ENCODE data around the gene KIAA0408. TPM values are rescaled to one million over a fixed set of nuclear protein-coding genes. Genes with fewer than 3 reads are reported as not detected.

Gene KIAA0408
- total RNA-seq, 2 donors from 2014 or later: 0.64 to 0.84 TPM

DNA sequence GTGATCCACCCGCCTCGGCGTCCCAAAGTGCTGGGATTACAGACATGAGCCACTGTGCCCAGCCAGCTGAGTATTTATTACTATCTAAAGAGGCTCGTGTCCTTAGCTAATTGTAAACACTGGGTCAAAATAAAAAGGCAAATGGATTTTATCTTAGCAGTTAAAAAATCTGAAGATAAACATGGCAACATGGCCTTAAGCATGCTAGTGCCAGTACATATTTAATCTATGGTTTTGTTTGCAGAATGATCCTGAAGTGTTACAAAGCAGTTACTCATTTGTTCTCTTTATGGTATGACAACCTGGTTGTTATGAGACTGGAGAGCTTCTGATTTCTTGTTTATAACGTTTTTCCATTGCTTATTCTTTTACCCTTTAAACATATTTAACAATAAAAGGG is 3.9 kb upstream of the KIAA0408 start:
- H3K4me3 ChIP-seq (ENCODE audit: low read length): no peak overlapping the region
- H3K4me1 ChIP-seq (ENCODE audit: control insufficient read depth, insufficient read depth, low read length): no peaks in the 10 kb centered on the region
- TF ChIP-seq, protein P1, sequence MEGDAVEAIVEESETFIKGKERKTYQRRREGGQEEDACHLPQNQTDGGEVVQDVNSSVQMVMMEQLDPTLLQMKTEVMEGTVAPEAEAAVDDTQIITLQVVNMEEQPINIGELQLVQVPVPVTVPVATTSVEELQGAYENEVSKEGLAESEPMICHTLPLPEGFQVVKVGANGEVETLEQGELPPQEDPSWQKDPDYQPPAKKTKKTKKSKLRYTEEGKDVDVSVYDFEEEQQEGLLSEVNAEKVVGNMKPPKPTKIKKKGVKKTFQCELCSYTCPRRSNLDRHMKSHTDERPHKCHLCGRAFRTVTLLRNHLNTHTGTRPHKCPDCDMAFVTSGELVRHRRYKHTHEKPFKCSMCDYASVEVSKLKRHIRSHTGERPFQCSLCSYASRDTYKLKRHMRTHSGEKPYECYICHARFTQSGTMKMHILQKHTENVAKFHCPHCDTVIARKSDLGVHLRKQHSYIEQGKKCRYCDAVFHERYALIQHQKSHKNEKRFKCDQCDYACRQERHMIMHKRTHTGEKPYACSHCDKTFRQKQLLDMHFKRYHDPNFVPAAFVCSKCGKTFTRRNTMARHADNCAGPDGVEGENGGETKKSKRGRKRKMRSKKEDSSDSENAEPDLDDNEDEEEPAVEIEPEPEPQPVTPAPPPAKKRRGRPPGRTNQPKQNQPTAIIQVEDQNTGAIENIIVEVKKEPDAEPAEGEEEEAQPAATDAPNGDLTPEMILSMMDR (conservative IDR thresholded peaks at IDR 0.05): no peak
- DNase-seq: no peak
- no peaks in the 10 kb centered on the region for H3K9me3 ChIP-seq (ENCODE audit: control insufficient read depth, low read length)
- Mint-ChIP-seq H3K36me3 (ENCODE audit: low read depth) (no peaks in the 10 kb centered on the region), H3K4me1 (peaks cover 19% of the 10 kb centered on the region), H3K27ac (no peak overlapping the region), H3K9me3 (no peaks in the 10 kb centered on the region), H3K27me3 (ENCODE audit: insufficient read depth) (peaks cover 24% of the 10 kb centered on the region), H3K4me3 (no peak overlapping the region)
- no peaks in the 10 kb centered on the region for H3K36me3 ChIP-seq (ENCODE audit: control insufficient read depth, insufficient read depth, low read length)
- H3K27ac ChIP-seq (ENCODE audit: low read depth, low read length): no peak overlapping the region
- H3K9ac ChIP-seq (ENCODE audit: extremely low read depth, low read length, poor library complexity, severe bottlenecking): no peak overlapping the region
- no peaks in the 10 kb centered on the region for H3K27me3 ChIP-seq (ENCODE audit: control insufficient read depth, insufficient read depth, low read length, poor library complexity, severe bottlenecking)
- WGBS, 2 experiments (ENCODE audit: insufficient coverage in 1 of 2, insufficient read length in 1 of 2): 94 to 96% methylated on average over 4 of the region's 5 CpGs

DNA sequence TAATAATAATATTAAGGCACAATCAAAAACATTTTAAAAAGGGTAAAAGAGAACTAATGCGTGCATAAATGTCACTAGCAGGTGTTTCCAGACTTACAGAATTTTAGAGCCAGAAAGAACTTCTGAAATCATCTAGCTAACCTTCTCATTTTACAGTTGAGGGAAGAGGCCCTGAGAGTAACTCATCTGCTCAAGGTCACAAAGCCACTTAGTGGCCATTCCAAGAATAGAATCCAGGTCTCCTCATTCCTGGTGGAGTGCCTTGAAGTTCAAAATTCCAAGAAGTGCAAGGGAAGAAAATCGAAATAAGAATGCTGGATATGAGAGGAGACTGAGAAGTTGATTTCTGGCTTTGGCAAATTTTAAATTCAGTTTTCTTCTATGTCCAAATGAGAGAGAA is 3.2 kb upstream of the KIAA0408 start:
- H3K27ac Mint-ChIP-seq: no peak overlapping the region
- Histone ChIP-seq H3K4me1 (ENCODE audit: control insufficient read depth, insufficient read depth, low read length) (no peaks in the 10 kb centered on the region), H3K4me3 (ENCODE audit: low read length) (no peak overlapping the region), H3K9ac (ENCODE audit: extremely low read depth, low read length, poor library complexity, severe bottlenecking) (no peak overlapping the region), H3K27me3 (ENCODE audit: control insufficient read depth, insufficient read depth, low read length, poor library complexity, severe bottlenecking) (no peaks in the 10 kb centered on the region), H3K36me3 (ENCODE audit: control insufficient read depth, insufficient read depth, low read length) (no peaks in the 10 kb centered on the region), H3K9me3 (ENCODE audit: control insufficient read depth, low read length) (no peaks in the 10 kb centered on the region), H3K27ac (ENCODE audit: low read depth, low read length) (no peak overlapping the region)
- H3K4me1 Mint-ChIP-seq: peaks cover 19% of the 10 kb centered on the region
- H3K27me3 Mint-ChIP-seq (ENCODE audit: insufficient read depth): peaks cover 30% of the 10 kb centered on the region
- peak; percentile 49 for DNase-seq
- no peak overlapping the region for H3K4me3 Mint-ChIP-seq
- TF ChIP-seq, protein P1 (conservative IDR thresholded peaks at IDR 0.05): peak; percentile 65
- no peaks in the 10 kb centered on the region for H3K36me3 Mint-ChIP-seq (ENCODE audit: low read depth)
- WGBS, 2 experiments (ENCODE audit: insufficient coverage in 1 of 2, insufficient read length in 1 of 2): 82 to 87% methylated on average over 2 of the region's 2 CpGs
- H3K9me3 Mint-ChIP-seq: no peaks in the 10 kb centered on the region

DNA sequence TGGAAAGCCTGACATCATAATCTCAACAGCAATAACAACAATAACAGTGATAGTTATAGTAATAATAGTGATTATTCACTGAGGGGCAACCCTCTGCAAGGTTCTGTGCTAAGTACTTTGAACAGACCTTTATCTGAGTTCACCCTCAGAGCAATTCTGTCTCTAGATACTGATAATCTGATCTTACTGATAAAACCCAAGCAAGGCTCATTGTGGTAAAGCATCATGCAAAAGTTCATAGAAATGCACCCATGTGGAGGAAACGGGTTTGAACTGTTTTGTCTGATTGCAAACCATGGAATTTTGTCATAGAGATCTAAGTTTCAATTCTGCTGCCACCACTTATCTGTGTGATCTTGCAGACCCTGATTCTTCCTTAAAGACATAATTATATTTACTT is 1.3 kb upstream of the KIAA0408 start:
- Mint-ChIP-seq H3K9me3 (no peaks in the 10 kb centered on the region), H3K4me1 (peaks cover 19% of the 10 kb centered on the region), H3K4me3 (no peak overlapping the region), H3K27me3 (ENCODE audit: insufficient read depth) (peaks cover 31% of the 10 kb centered on the region), H3K36me3 (ENCODE audit: low read depth) (no peaks in the 10 kb centered on the region), H3K27ac (no peak overlapping the region)
- H3K27me3 ChIP-seq (ENCODE audit: control insufficient read depth, insufficient read depth, low read length, poor library complexity, severe bottlenecking): no peaks in the 10 kb centered on the region
- no peaks in the 10 kb centered on the region for H3K4me1 ChIP-seq (ENCODE audit: control insufficient read depth, insufficient read depth, low read length)
- DNase-seq: no peak
- no peaks in the 10 kb centered on the region for H3K36me3 ChIP-seq (ENCODE audit: control insufficient read depth, insufficient read depth, low read length)
- H3K9ac ChIP-seq (ENCODE audit: extremely low read depth, low read length, poor library complexity, severe bottlenecking): no peak overlapping the region
- no peak overlapping the region for H3K4me3 ChIP-seq (ENCODE audit: low read length)
- no peak overlapping the region for H3K27ac ChIP-seq (ENCODE audit: low read depth, low read length)
- H3K9me3 ChIP-seq (ENCODE audit: control insufficient read depth, low read length): no peaks in the 10 kb centered on the region
- TF ChIP-seq, protein P1 (conservative IDR thresholded peaks at IDR 0.05): no peak
- WGBS, 2 experiments (ENCODE audit: insufficient coverage in 1 of 2, insufficient read length in 1 of 2): 87 to 88% methylated on average over 1 of the region's 1 CpG
